NCI-H1436 (cell line): ENCODE data around the gene SCAF8.
"Not testable (repeated sequence)": the region's sequence is repeated elsewhere in the genome, so short reads cannot be mapped to it uniquely, and the experiment has no call there.

ENCODE experiments used
- DNase-seq: peaks from one replicate; lab custom pipeline; 2025; lab: John Stamatoyannopoulos, UW

SCAF8 gene

GRCh38 chr6:154733183-154733625 is at the start of gene SCAF8:
SCAF8 (plus strand) TSS chr6:154733416; CDS start chr6:154733901, 485 bp downstream.
- DNase-seq = peak; percentile 84

GRCh38 chr6:154683756-154684523 is 49.3 kb upstream of the SCAF8 start:
- no peak for DNase-seq

- no peak for DNase-seq
Measured at GRCh38 chr6:154686162-154686561, 47.1 kb upstream of the SCAF8 start.

- no peak for DNase-seq
Measured at GRCh38 chr6:154689493-154690255, 43.5 kb upstream of the SCAF8 start.

- DNase-seq = no peak
Measured at GRCh38 chr6:154690857-154691256, 42.4 kb upstream of the SCAF8 start.

GRCh38 chr6:154696661-154697060 is 36.6 kb upstream of the SCAF8 start:
- no peak for DNase-seq

- DNase-seq = no peak
Measured at GRCh38 chr6:154703124-154703523, 30.1 kb upstream of the SCAF8 start.

GRCh38 chr6:154705471-154706113 is 27.6 kb upstream of the SCAF8 start:
- no peak for DNase-seq

- no peak for DNase-seq
Measured at GRCh38 chr6:154706389-154706788, 26.8 kb upstream of the SCAF8 start.

- DNase-seq = no peak
Measured at GRCh38 chr6:154709621-154710020, 23.6 kb upstream of the SCAF8 start.

- DNase-seq = no peak
Measured at GRCh38 chr6:154710689-154711088, 22.5 kb upstream of the SCAF8 start.

- DNase-seq = no peak
Measured at GRCh38 chr6:154715446-154715845, 17.8 kb upstream of the SCAF8 start.

GRCh38 chr6:154716350-154716749 is 16.9 kb upstream of the SCAF8 start:
- DNase-seq = not testable (repeated sequence)

- DNase-seq = no peak
Measured at GRCh38 chr6:154719433-154719832, 13.8 kb upstream of the SCAF8 start.

- DNase-seq = no peak
Measured at GRCh38 chr6:154719854-154720253, 13.4 kb upstream of the SCAF8 start.

- DNase-seq = no peak
Measured at GRCh38 chr6:154721460-154721859, 11.8 kb upstream of the SCAF8 start.

- DNase-seq = no peak
Measured at GRCh38 chr6:154726887-154727286, 6.3 kb upstream of the SCAF8 start.

- no peak for DNase-seq
Measured at GRCh38 chr6:154731296-154732218, 1.7 kb upstream of the SCAF8 start.

GRCh38 chr6:154732538-154733182 is 556 bp upstream of the SCAF8 start:
- DNase-seq = peak; percentile 39

- peak; percentile 90 for DNase-seq
Measured at GRCh38 chr6:154733626-154734382, 588 bp downstream of the SCAF8 start.
